Keratinocyte (primary cell): ENCODE measurements around the gene AMBRA1. TPM values are rescaled to one million over a fixed set of nuclear protein-coding genes. Genes with fewer than 3 reads are reported as not detected.

ENCODE experiments used
- DNase-seq: peaks from one replicate; pipeline ENCODE4 v3.0.0-alpha.2; 2011; ENCODE audit warnings: low read depth, missing footprints, low spot score
- FAIRE-seq: peaks from 2 replicates; lab custom pipeline; 2011; peaks lifted over from hg19 to GRCh38; lab: Jason Lieb, UNC
- H2AFZ ChIP-seq: 2 replicates; pipeline ENCODE4 v1.6.0; 2012; ENCODE audit warnings: low read length, control low read depth, inconsistent platforms; ENCODE audit not compliant: control insufficient read depth
- H3K27ac ChIP-seq: 2 replicates; pipeline ENCODE4 v1.5.1; 2011; ENCODE audit warnings: low read length; ENCODE audit not compliant: control insufficient read depth, insufficient read depth
- H3K27me3 ChIP-seq: 3 replicates; pipeline ENCODE4 v1.6.0; 2011; ENCODE audit warnings: low read length; ENCODE audit not compliant: control insufficient read depth, insufficient read depth; ENCODE audit errors: extremely low read depth
- H3K36me3 ChIP-seq, 2 experiments: 2 replicates in 1 of 2; 3 replicates in 1 of 2; pipeline ENCODE4 v1.5.1; 2011; ENCODE audit warnings: low read length in 2 of 2, mild to moderate bottlenecking in 1 of 2; ENCODE audit not compliant: control insufficient read depth in 2 of 2, insufficient read depth in 2 of 2; ENCODE audit errors: extremely low read depth in 1 of 2
- H3K4me1 ChIP-seq: 3 replicates; pipeline ENCODE4 v1.5.1; 2011; ENCODE audit warnings: low read length; ENCODE audit not compliant: control insufficient read depth, insufficient read depth; ENCODE audit errors: extremely low read depth
- H3K4me2 ChIP-seq: 3 replicates; pipeline ENCODE4 v1.6.0; 2011; ENCODE audit warnings: low read depth, low read length; ENCODE audit not compliant: control insufficient read depth, insufficient read depth; ENCODE audit errors: extremely low read depth
- H3K4me3 ChIP-seq, 3 experiments: fragments of 200-600 bp in 1 of 3; sonication (generic) in 1 of 3; 2 replicates in 2 of 3; 3 replicates in 1 of 3; pipeline ENCODE4 v1.5.1; 2011 to 2016; ENCODE audit warnings: low read length in 3 of 3, mild to moderate bottlenecking in 3 of 3, control low read depth in 2 of 3, inconsistent platforms in 1 of 3, low read depth in 1 of 3, mixed read lengths in 1 of 3, mixed run types in 1 of 3, moderate library complexity in 1 of 3; ENCODE audit not compliant: control insufficient read depth in 2 of 3, insufficient read depth in 2 of 3; ENCODE audit errors: extremely low read depth in 1 of 3
- H3K79me2 ChIP-seq: 2 replicates; pipeline ENCODE4 v1.6.0; 2012; ENCODE audit warnings: low read length; ENCODE audit not compliant: control insufficient read depth, insufficient read depth
- H3K9ac ChIP-seq: 3 replicates; pipeline ENCODE4 v1.6.0; 2011; ENCODE audit warnings: low read length; ENCODE audit not compliant: control insufficient read depth, insufficient read depth; ENCODE audit errors: extremely low read depth
- H3K9me1 ChIP-seq: 3 replicates; pipeline ENCODE4 v1.6.0; 2011; ENCODE audit warnings: low read length; ENCODE audit not compliant: control insufficient read depth, insufficient read depth; ENCODE audit errors: extremely low read depth
- H3K9me3 ChIP-seq: 2 replicates; pipeline ENCODE4 v1.5.1; 2012; ENCODE audit warnings: low read depth, low read length; ENCODE audit not compliant: control insufficient read depth
- H4K20me1 ChIP-seq: 3 replicates; pipeline ENCODE4 v1.6.0; 2011; ENCODE audit warnings: low read length; ENCODE audit not compliant: control insufficient read depth, insufficient read depth; ENCODE audit errors: extremely low read depth
- EZH2 ChIP-seq: IDR thresholded peaks from one replicate; pipeline ENCODE4 v1.6.1; 2012; ENCODE audit warnings: inconsistent platforms, mild to moderate bottlenecking, low read length, moderate library complexity
- dilution Hi-C: fragments of 300-500 bp; cut with MboI; formaldehyde crosslinking; loops from one replicate; pipeline ENCODE4 v1.7.0; 2020; ENCODE audit warnings: low sequenced_read_pairs; ENCODE audit not compliant: extremely low pct_ligation_motif_present
- polyA plus RNA-seq, 5 experiments: library from polyadenylated mRNA; depleted of rRNA in 3 of 5; stranded (reverse) in 3 of 5; stranded (forward) in 1 of 5; unstranded in 1 of 5; fragments of >200 nt; gene quantifications; 1 replicate in 1 of 5; 2 replicates in 3 of 5; 3 replicates in 1 of 5; pipeline versions ENCODE4 v1.2.1 to v1.2.3, GENCODE V29; 2011 to 2012; ENCODE audit warnings: missing spikeins in 2 of 5, low read depth in 1 of 5, low replicate concordance in 1 of 5
- TF ChIP-seq, protein P1 (sequence below), 3 experiments: IDR thresholded peaks in 1 of 3; conservative IDR thresholded peaks in 1 of 3; optimal IDR thresholded peaks in 1 of 3; 2 replicates in 2 of 3; 3 replicates in 1 of 3; pipeline versions ENCODE3 to v1.5.1; 2011; ENCODE audit warnings: low read length in 3 of 3, mild to moderate bottlenecking in 3 of 3, moderate library complexity in 2 of 3, control low read depth in 1 of 3, inconsistent platforms in 1 of 3; ENCODE audit not compliant: insufficient read depth in 2 of 3; ENCODE audit errors: extremely low read depth in 1 of 3

AMBRA1 gene
- polyA plus RNA-seq, 1 donor (not counting 4 experiments of a cell fraction or from before 2014, with no cell fraction given), result 10.5 TPM

DNA sequence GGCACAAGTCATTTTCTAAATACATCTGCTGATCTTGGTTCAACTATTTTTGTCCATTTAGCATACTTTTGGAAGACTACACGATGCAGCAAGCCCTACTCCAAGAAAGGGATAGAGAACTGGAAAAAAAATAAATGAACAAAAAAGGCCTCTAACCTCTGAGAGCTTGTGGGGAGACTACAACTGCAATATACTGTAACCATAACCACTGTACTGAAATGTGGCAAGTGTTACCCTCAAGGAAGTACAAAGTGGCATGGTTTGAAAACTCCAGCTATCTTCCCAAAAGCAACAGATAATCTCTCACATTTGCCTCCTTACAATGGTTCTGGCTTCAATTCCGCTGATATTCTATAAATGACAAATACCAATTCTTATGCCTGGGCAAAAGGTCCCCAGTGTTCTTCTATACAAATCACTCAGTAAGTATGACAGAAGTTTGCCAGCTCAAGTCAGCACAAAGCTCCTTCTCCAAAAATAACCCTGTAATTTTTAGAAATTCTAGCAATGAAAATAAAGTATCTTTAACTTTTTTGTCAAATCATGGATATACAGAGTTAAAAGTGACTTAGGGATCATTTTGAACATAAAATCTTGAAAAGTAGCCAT is 22.9 kb downstream of the AMBRA1 start:
- dilution Hi-C loops, result no loop called here
- no peak for TF ChIP-seq EZH2
- TF ChIP-seq, protein P1, sequence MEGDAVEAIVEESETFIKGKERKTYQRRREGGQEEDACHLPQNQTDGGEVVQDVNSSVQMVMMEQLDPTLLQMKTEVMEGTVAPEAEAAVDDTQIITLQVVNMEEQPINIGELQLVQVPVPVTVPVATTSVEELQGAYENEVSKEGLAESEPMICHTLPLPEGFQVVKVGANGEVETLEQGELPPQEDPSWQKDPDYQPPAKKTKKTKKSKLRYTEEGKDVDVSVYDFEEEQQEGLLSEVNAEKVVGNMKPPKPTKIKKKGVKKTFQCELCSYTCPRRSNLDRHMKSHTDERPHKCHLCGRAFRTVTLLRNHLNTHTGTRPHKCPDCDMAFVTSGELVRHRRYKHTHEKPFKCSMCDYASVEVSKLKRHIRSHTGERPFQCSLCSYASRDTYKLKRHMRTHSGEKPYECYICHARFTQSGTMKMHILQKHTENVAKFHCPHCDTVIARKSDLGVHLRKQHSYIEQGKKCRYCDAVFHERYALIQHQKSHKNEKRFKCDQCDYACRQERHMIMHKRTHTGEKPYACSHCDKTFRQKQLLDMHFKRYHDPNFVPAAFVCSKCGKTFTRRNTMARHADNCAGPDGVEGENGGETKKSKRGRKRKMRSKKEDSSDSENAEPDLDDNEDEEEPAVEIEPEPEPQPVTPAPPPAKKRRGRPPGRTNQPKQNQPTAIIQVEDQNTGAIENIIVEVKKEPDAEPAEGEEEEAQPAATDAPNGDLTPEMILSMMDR (optimal IDR thresholded peaks at IDR 0.05 in 1 of 3, IDR thresholded peaks at IDR 0.05 in 1 of 3, conservative IDR thresholded peaks at IDR 0.05 in 1 of 3; ENCODE audit: extremely low read depth in 1 of 3, insufficient read depth in 2 of 3, low read length in 3 of 3), result no peak
- FAIRE-seq, result no peak

GRCh38 chr11:46565232-46565840 is 28.5 kb downstream of the AMBRA1 start:
- Histone ChIP-seq H3K27ac (peak overlapping the region; percentile 66), H3K79me2 (peaks cover 68% of the 10 kb centered on the region), H3K9me3 (no peaks in the 10 kb centered on the region), H3K4me3 (no peak overlapping the region), H3K4me2 (peak overlapping the region; percentile 41), H3K4me1 (peaks cover 26% of the 10 kb centered on the region), H2AFZ (no peak overlapping the region), H3K27me3 (no peaks in the 10 kb centered on the region), H3K9me1 (no peaks in the 10 kb centered on the region), H3K36me3 (no peaks in the 10 kb centered on the region), H3K9ac (no peak overlapping the region), H4K20me1 (no peaks in the 10 kb centered on the region)
- FAIRE-seq (no peak), DNase-seq (no peak)
- TF ChIP-seq EZH2, result no peak
- TF ChIP-seq, protein P1 (optimal IDR thresholded peaks at IDR 0.05 in 1 of 3, IDR thresholded peaks at IDR 0.05 in 1 of 3, conservative IDR thresholded peaks at IDR 0.05 in 1 of 3; ENCODE audit: extremely low read depth in 1 of 3, insufficient read depth in 2 of 3, low read length in 3 of 3), result no peak
- dilution Hi-C loops, result no loop called here

More for the DNA sequence above, 22.9 kb downstream of the AMBRA1 start:
- peaks cover 7% of the 10 kb centered on the region for H3K4me1 ChIP-seq
- H3K79me2 ChIP-seq, result peaks cover 77% of the 10 kb centered on the region
- no peaks in the 10 kb centered on the region for H3K9me3 ChIP-seq
- H3K4me3 ChIP-seq, result no peak overlapping the region
- H3K9me1 ChIP-seq, result no peaks in the 10 kb centered on the region
- no peak overlapping the region for H3K27ac ChIP-seq
- no peaks in the 10 kb centered on the region for H3K27me3 ChIP-seq
- H3K9ac ChIP-seq, result no peak overlapping the region
- H4K20me1 ChIP-seq, result no peaks in the 10 kb centered on the region
- no peak for DNase-seq
- H2AFZ ChIP-seq, result no peak overlapping the region
- H3K36me3 ChIP-seq, result no peaks in the 10 kb centered on the region
- H3K4me2 ChIP-seq, result no peak overlapping the region
